ENCODE results near the gene OR10G3.
A peak's percentile ranks its signal among the peaks of the same experiment; 100 is the strongest.

The OR10G3 gene

GRCh38 chr14:21535545-21536417 lies 44.1 kb downstream of the OR10G3 start:
- DNase-seq: no peak

GRCh38 chr14:21534576-21534975 lies 45.3 kb downstream of the OR10G3 start:
- no peak for DNase-seq

- no peak for DNase-seq
Observed at GRCh38 chr14:21533294-21533693, 46.6 kb downstream of the OR10G3 start.

- DNase-seq: no peak
Observed at GRCh38 chr14:21529515-21529914, 50.4 kb downstream of the OR10G3 start.

DNA sequence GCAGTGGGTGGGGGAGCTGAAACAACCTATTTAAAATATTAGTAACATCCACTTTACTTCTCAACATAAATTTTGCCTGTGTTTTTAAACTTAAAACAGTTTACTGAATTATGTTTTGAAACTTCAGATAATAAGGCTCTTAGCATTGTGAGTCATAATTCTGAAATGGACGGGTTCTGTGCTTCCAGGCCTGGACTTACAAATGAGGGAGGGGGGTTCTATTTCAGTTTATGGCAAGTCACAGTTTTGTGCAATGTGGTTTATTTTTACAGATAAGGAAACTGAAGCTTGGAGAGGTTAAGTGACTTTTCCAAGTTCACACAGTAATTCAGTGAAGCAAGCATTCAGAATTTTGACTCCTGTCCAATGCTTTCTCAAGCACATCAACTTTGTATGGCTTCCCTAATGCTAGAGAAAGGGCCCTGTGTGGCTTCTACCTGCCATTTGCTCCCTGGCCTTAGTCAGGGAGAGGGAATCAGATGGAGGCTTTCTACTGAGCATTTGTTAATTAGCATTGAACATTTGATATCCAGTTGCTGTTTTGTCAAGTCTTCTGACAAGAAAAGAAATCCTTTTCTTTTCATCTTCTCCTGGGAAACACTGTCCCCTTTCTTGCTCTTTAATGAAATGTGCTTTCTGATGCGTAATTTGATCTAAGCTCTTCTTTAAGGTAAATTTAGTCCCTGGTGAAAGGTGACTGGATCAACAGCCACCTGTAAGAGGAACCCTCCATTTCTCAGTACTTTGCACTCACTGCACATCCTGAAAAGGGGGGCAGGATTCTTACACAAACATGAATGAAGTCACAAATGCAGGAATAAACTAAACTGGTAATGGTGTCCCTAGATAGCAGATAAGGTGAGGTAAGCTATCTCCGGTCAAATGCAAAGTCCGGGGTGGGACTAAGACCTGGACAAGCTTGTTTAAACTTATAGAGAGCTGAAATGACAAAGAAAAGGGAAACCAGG lies 51.2 kb downstream of the OR10G3 start:
- peak; percentile 67 for DNase-seq

DNA sequence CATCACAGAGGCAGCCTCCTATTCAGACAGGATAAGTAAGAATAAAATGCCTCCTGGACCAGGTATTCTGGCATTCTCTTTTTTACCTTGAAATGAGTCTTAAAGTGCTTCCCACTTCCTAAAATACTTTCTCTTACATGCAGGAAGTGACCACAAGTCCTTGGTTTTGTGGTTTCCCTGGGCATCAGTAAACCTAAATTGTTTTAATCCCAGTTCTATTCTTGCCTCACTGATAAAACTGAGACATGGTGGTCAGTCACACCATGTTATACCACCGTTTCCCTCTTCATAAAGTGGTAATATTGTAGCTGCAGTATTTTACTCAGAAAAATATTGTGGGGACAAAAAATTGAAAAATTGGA lies 52.6 kb downstream of the OR10G3 start:
- no peak for DNase-seq

DNA sequence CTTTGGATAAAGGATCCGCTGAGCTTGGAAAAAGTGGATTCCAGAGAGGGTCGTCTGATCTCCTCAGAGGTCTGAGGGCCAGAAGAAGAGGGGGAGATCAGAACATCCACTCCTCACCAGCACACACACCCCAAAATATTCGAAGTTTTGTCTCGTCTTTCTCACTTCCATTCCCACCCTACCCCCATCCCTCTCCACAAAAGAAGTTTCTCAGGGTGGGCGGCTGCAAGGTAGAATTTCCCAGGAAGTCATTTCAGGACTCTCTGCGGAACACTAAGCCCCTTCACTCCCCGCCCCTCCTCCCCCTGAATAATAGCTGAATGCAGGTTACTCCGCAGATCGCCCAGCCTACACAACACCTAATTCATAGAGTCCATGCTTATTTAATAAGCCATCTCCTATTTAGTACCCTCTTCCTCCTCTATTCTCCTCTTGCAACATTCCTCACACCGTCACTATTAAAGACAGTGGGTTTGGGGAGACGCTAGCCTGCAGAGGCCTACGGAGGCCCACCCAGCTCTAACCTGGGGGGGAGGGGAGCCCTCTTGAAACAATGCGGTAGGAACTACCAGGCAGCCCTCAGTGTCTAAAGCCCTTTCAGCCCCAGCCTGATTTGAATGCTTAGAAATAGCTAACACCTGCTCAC lies 53.1 kb downstream of the OR10G3 start:
- peak; percentile 67 for DNase-seq

- peak; percentile 98 for DNase-seq
Observed at GRCh38 chr14:21525962-21526671, 53.8 kb downstream of the OR10G3 start, which contains the start of gene SALL2. Gene SALL2 (minus strand): TSS chr14:21526346. CDS start chr14:21526127, 219 bp downstream.

DNA sequence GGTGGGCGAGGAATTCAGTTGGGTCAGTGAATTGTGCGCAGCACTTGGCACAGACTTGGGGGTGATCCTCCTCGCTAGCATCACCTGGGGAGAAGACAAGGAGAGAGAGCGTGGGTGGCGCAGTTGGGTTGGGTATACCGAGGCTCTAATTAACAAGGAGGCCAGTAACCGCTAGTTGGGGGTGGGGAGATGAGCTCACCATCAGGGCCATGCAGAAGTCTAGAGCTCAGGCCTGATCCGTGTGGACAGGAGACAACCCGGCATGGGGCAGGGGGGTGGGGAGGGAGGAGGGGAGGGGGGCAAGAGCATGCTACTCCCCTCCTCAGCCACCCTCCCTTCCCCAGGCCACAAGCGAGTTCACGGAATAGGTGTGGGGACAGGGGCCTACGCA lies 54.3 kb downstream of the OR10G3 start:
- peak; percentile 17 for DNase-seq

GRCh38 chr14:21524575-21525490 lies 55.0 kb downstream of the OR10G3 start:
- DNase-seq: no peak

GRCh38 chr14:21523203-21523602 lies 56.7 kb downstream of the OR10G3 start:
- no peak for DNase-seq

- DNase-seq: no peak
Observed at GRCh38 chr14:21521501-21521900, 58.4 kb downstream of the OR10G3 start.

DNA sequence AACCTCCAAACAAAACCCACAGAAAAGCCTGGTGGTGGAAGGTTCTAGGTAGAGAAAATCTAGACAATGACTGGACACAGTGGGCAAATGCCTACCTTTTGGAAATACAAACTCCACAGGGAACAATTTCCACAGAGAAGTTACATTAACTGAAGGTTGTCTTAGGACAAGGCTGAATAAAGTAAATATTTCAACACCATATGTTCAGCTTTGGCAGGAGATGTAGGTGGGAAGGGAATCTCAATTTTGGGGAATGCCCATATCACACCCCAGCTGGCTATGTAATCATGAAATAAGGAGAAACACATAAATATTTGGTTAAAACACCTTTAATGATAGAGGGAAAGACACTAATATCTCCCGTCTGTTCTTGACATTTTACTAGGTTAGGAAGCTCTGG lies 59.1 kb downstream of the OR10G3 start:
- DNase-seq: no peak

- no peak for DNase-seq
Observed at GRCh38 chr14:21518725-21519124, 61.2 kb downstream of the OR10G3 start.

Measured in NCI-H2107 (cell line).